Ovary (tissue), 3 donors: Measurements from ENCODE around the gene NFYB.

Source experiments
- CTCF ChIP-seq, 3 donors: fragments of 450-650 bp in 2 of 3; fragments of 200-600 bp in 1 of 3; IDR thresholded peaks; one replicate each; pipeline versions ENCODE4 v1.5.1 to v1.8.0; 2016 to 2022; ENCODE audit warnings: antibody characterized with exemption in 3 of 3, mild to moderate bottlenecking in 1 of 3
- EP300 ChIP-seq: sonication (generic); formaldehyde crosslinking; IDR thresholded peaks from one replicate; pipeline ENCODE4 v1.6.1; 2017; ENCODE audit warnings: antibody characterized with exemption
- POLR2A ChIP-seq: fragments of 450-650 bp; IDR thresholded peaks from one replicate; pipeline ENCODE4 v1.6.1; 2017; ENCODE audit warnings: antibody characterized with exemption, mild to moderate bottlenecking, moderate library complexity
- donor health status: DM: no; HTN: no; CAD: no.

- no peak for TF ChIP-seq CTCF (IDR thresholded peaks at IDR 0.05)
- no peak for TF ChIP-seq POLR2A
- no peak for TF ChIP-seq EP300
These were observed 43.3 kb upstream of the NFYB start for GRCh38 chr12:104181313-104181712.
